MM.1S (cell line): Measurements from ENCODE around the gene IL18BP.

Experiments used
- DNase-seq: peaks from one replicate; pipeline ENCODE4 v3.0.0-alpha.2; 2015
- H2AFZ ChIP-seq: fragments of 300-600 bp; sonication (generic); 2 replicates; pipeline ENCODE4 v1.6.0; 2016; ENCODE audit warnings: antibody characterized with exemption, low read length
- H3F3A ChIP-seq: fragments of 300-600 bp; sonication (generic); 2 replicates; pipeline ENCODE4 v1.6.1; 2016; ENCODE audit warnings: mild to moderate bottlenecking, antibody characterized with exemption, low read length, moderate library complexity, mixed read lengths; ENCODE audit not compliant: insufficient read depth
- H3K27ac ChIP-seq: fragments of 300-600 bp; sonication (generic); 2 replicates; pipeline ENCODE4 v1.5.1; 2016; ENCODE audit warnings: mild to moderate bottlenecking, low read length
- H3K27me3 ChIP-seq: fragments of 300-600 bp; sonication (generic); replicated peaks from 2 replicates; pipeline ENCODE4 v1.6.0; 2016; ENCODE audit warnings: low read length; ENCODE audit not compliant: insufficient read depth
- H3K36me3 ChIP-seq: fragments of 300-600 bp; sonication (generic); replicated peaks from 2 replicates; pipeline ENCODE4 v1.6.1; 2016; ENCODE audit warnings: mild to moderate bottlenecking, low read length, mixed read lengths; ENCODE audit not compliant: insufficient read depth
- H3K4me1 ChIP-seq: fragments of 300-600 bp; sonication (generic); 2 replicates; pipeline ENCODE4 v1.6.1; 2016; ENCODE audit warnings: low read length, mixed read lengths
- H3K4me2 ChIP-seq: fragments of 300-600 bp; sonication (generic); 2 replicates; pipeline ENCODE4 v1.6.0; 2016; ENCODE audit warnings: low read depth, low read length
- H3K4me3 ChIP-seq: fragments of 300-600 bp; sonication (generic); 2 replicates; pipeline ENCODE4 v1.5.1; 2016; ENCODE audit warnings: low read length, mixed read lengths
- H3K79me2 ChIP-seq: fragments of 300-600 bp; sonication (generic); 2 replicates; pipeline ENCODE4 v1.6.1; 2016; ENCODE audit warnings: mixed run types, low read length, mixed read lengths
- H3K9ac ChIP-seq: fragments of 300-600 bp; sonication (generic); 2 replicates; pipeline ENCODE4 v1.6.1; 2016; ENCODE audit warnings: low read length, mixed read lengths
- H3K9me2 ChIP-seq: fragments of 300-600 bp; sonication (generic); replicated peaks from 2 replicates; pipeline ENCODE4 v1.6.1; 2016; ENCODE audit warnings: mild to moderate bottlenecking, low read length, mixed read lengths; ENCODE audit not compliant: insufficient read depth
- H3K9me3 ChIP-seq: fragments of 300-600 bp; sonication (generic); replicated peaks from 2 replicates; pipeline ENCODE4 v1.6.1; 2016; ENCODE audit warnings: mild to moderate bottlenecking, low read length, mixed read lengths; ENCODE audit not compliant: insufficient read depth
- H4K20me1 ChIP-seq: fragments of 300-600 bp; sonication (generic); 2 replicates; pipeline ENCODE4 v1.6.1; 2016; ENCODE audit warnings: mild to moderate bottlenecking, low read length, moderate library complexity, mixed read lengths; ENCODE audit not compliant: insufficient read depth
- CTCF ChIP-seq: fragments of 300-600 bp; sonication (generic); IDR thresholded peaks from 2 replicates; pipeline ENCODE4 v1.5.1; 2016; ENCODE audit warnings: antibody characterized with exemption, low read length, mixed read lengths
- EZH2 ChIP-seq: fragments of 300-600 bp; sonication (generic); optimal IDR thresholded peaks from 2 replicates; pipeline ENCODE3; 2017; ENCODE audit warnings: low read depth, mild to moderate bottlenecking, antibody characterized with exemption, low read length, mixed read lengths
- EZH2phosphoT487 ChIP-seq: fragments of 300-600 bp; sonication (generic); IDR thresholded peaks from 2 replicates; pipeline ENCODE4 v1.6.1; 2018; ENCODE audit warnings: antibody characterized with exemption, low read length

Gene IL18BP

GRCh38 chr11:71997594-71997993 is 1.1 kb upstream of the IL18BP start:
- Histone ChIP-seq H2AFZ (no peak overlapping the region), H3K4me3 (no peak overlapping the region), H3K79me2 (no peaks in the 10 kb centered on the region), H3K27ac (no peak overlapping the region), H3K27me3 (no peaks in the 10 kb centered on the region), H3K4me2 (no peak overlapping the region), H3K4me1 (no peaks in the 10 kb centered on the region), H3F3A (no peaks in the 10 kb centered on the region), H4K20me1 (no peaks in the 10 kb centered on the region), H3K36me3 (no peaks in the 10 kb centered on the region), H3K9me3 (no peaks in the 10 kb centered on the region), H3K9me2 (no peaks in the 10 kb centered on the region), H3K9ac (no peak overlapping the region)
- DNase-seq: no peak
- no peak for TF ChIP-seq CTCF
- TF ChIP-seq EZH2: no peak
- no peak for TF ChIP-seq EZH2phosphoT487

- no peak for DNase-seq
- H3K4me3 ChIP-seq: no peak overlapping the region
- no peaks in the 10 kb centered on the region for H3F3A ChIP-seq
- H3K9ac ChIP-seq: no peak overlapping the region
- no peaks in the 10 kb centered on the region for H3K4me1 ChIP-seq
- H2AFZ ChIP-seq: no peak overlapping the region
- no peaks in the 10 kb centered on the region for H3K36me3 ChIP-seq
- TF ChIP-seq EZH2phosphoT487 (no peak), CTCF (no peak), EZH2 (no peak)
- H3K9me2 ChIP-seq: no peaks in the 10 kb centered on the region
- no peak overlapping the region for H3K4me2 ChIP-seq
- H3K27ac ChIP-seq: no peak overlapping the region
- H3K9me3 ChIP-seq: no peaks in the 10 kb centered on the region
- no peaks in the 10 kb centered on the region for H4K20me1 ChIP-seq
- H3K79me2 ChIP-seq: no peaks in the 10 kb centered on the region
- H3K27me3 ChIP-seq: no peaks in the 10 kb centered on the region
Measured at GRCh38 chr11:71998061-71998460, 648 bp upstream of the IL18BP start.

GRCh38 chr11:71999362-71999761 is 653 bp downstream of the IL18BP start:
- no peaks in the 10 kb centered on the region for H3K9me3 ChIP-seq
- no peaks in the 10 kb centered on the region for H3K27me3 ChIP-seq
- H3K9ac ChIP-seq: no peak overlapping the region
- H3K4me2 ChIP-seq: no peak overlapping the region
- H3K4me1 ChIP-seq: no peaks in the 10 kb centered on the region
- no peaks in the 10 kb centered on the region for H3K79me2 ChIP-seq
- H3K36me3 ChIP-seq: no peaks in the 10 kb centered on the region
- H4K20me1 ChIP-seq: no peaks in the 10 kb centered on the region
- TF ChIP-seq CTCF (no peak), EZH2phosphoT487 (no peak), EZH2 (no peak)
- H2AFZ ChIP-seq: no peak overlapping the region
- no peaks in the 10 kb centered on the region for H3F3A ChIP-seq
- no peaks in the 10 kb centered on the region for H3K9me2 ChIP-seq
- no peak overlapping the region for H3K4me3 ChIP-seq
- no peak for DNase-seq
- no peak overlapping the region for H3K27ac ChIP-seq
